GM23338 (cell line): ENCODE results near the gene RNGTT. TPM values are rescaled to one million over a fixed set of nuclear protein-coding genes. Genes with fewer than 3 reads are reported as not detected.

Experiments used
- ATAC-seq: fragments of 200-7000 bp; cut with Tn5 transposase; 3 replicates; pipeline ENCODE4 v1.9.1; 2020
- DNase-seq: peaks from one replicate; pipeline ENCODE4 v3.0.0-alpha.2; 2015; ENCODE audit warnings: low spot score
- H2AFZ ChIP-seq: fragments of 200-600 bp; sonication (generic); 2 replicates; pipeline ENCODE4 v1.8.0; 2016; ENCODE audit warnings: antibody characterized with exemption, mild to moderate bottlenecking, moderate library complexity
- H3F3A ChIP-seq: fragments of 200-600 bp; sonication (generic); replicated peaks from 2 replicates; pipeline ENCODE4 v1.8.0; 2017; ENCODE audit warnings: antibody characterized with exemption, mixed run types, low read depth
- H3K27ac ChIP-seq: fragments of 200-600 bp; sonication (generic); 2 replicates; pipeline ENCODE4 v1.6.1; 2016; ENCODE audit warnings: low read depth
- H3K27me3 ChIP-seq: fragments of 200-600 bp; sonication (generic); 2 replicates; pipeline ENCODE4 v1.8.0; 2016; ENCODE audit warnings: mild to moderate bottlenecking, mixed run types, moderate library complexity; ENCODE audit not compliant: insufficient read depth
- H3K36me3 ChIP-seq: fragments of 200-600 bp; sonication (generic); 2 replicates; pipeline ENCODE4 v1.8.0; 2016; ENCODE audit warnings: mild to moderate bottlenecking; ENCODE audit not compliant: insufficient read depth
- H3K4me1 ChIP-seq: fragments of 200-600 bp; sonication (generic); 2 replicates; pipeline ENCODE4 v1.8.0; 2016; ENCODE audit warnings: mild to moderate bottlenecking, moderate library complexity; ENCODE audit not compliant: insufficient read depth
- H3K4me2 ChIP-seq: fragments of 200-600 bp; sonication (generic); 2 replicates; pipeline ENCODE4 v1.7.1; 2017; ENCODE audit warnings: mixed run types
- H3K4me3 ChIP-seq: fragments of 200-600 bp; sonication (generic); 2 replicates; pipeline ENCODE4 v1.6.1; 2016; ENCODE audit warnings: mixed run types
- H3K79me2 ChIP-seq: fragments of 200-600 bp; sonication (generic); replicated peaks from 2 replicates; pipeline ENCODE4 v1.8.0; 2017; ENCODE audit warnings: mild to moderate bottlenecking; ENCODE audit not compliant: insufficient read depth
- H3K9me2 ChIP-seq: fragments of 200-600 bp; sonication (generic); 2 replicates; pipeline ENCODE4 v1.8.0; 2017; ENCODE audit not compliant: insufficient read depth
- H4K20me1 ChIP-seq: fragments of 200-600 bp; sonication (generic); replicated peaks from 2 replicates; pipeline ENCODE4 v1.8.0; 2017; ENCODE audit warnings: mild to moderate bottlenecking; ENCODE audit not compliant: insufficient read depth
- H3K27ac Mint-ChIP-seq: 2 replicates; pipeline ENCODE4 v1.8.0; 2020; ENCODE audit warnings: inconsistent platforms, mild to moderate bottlenecking, moderate library complexity, mixed read lengths
- H3K27me3 Mint-ChIP-seq: 3 replicates; pipeline ENCODE4 v1.8.0; 2022; ENCODE audit warnings: low read depth, mild to moderate bottlenecking, moderate library complexity, mixed read lengths, inconsistent platforms; ENCODE audit not compliant: insufficient read depth, poor library complexity
- H3K36me3 Mint-ChIP-seq: 3 replicates; pipeline ENCODE4 v1.8.0; 2021; ENCODE audit warnings: low read depth, mild to moderate bottlenecking, inconsistent platforms, moderate library complexity, mixed read lengths
- H3K4me1 Mint-ChIP-seq: 3 replicates; pipeline ENCODE4 v1.8.0; 2020; ENCODE audit warnings: mild to moderate bottlenecking, inconsistent platforms, mixed read lengths
- H3K4me3 Mint-ChIP-seq: 3 replicates; pipeline ENCODE4 v1.8.0; 2021; ENCODE audit warnings: moderate library complexity, mild to moderate bottlenecking, inconsistent platforms, mixed read lengths
- H3K9me3 Mint-ChIP-seq: 3 replicates; pipeline ENCODE4 v1.8.0; 2020; ENCODE audit warnings: moderate library complexity, mild to moderate bottlenecking, inconsistent platforms, mixed read lengths
- CREB1 ChIP-seq: fragments of 250-450 bp; sonication (Bioruptor Pico); IDR thresholded peaks from 2 replicates; pipeline ENCODE4 v1.5.0; 2020; ENCODE audit warnings: low read depth, mild to moderate bottlenecking, moderate library complexity
- EZH2 ChIP-seq: fragments of 200-600 bp; sonication (generic); IDR thresholded peaks from one replicate; pipeline ENCODE4 v1.8.0; 2017; ENCODE audit warnings: antibody characterized with exemption, mild to moderate bottlenecking, low read depth; ENCODE audit not compliant: unreplicated experiment
- EZH2phosphoT487 ChIP-seq: fragments of 200-600 bp; sonication (generic); IDR thresholded peaks from one replicate; pipeline ENCODE4 v1.8.1; 2018; ENCODE audit warnings: antibody characterized with exemption; ENCODE audit not compliant: unreplicated experiment
- JUNB ChIP-seq: IDR thresholded peaks from one replicate; pipeline ENCODE4 v1.6.1; 2016; ENCODE audit warnings: antibody characterized with exemption; ENCODE audit not compliant: unreplicated experiment
- REST ChIP-seq: IDR thresholded peaks from one replicate; pipeline ENCODE4 v1.6.1; 2018; ENCODE audit warnings: antibody characterized with exemption; ENCODE audit not compliant: unreplicated experiment
- STAT1 ChIP-seq: IDR thresholded peaks from one replicate; pipeline ENCODE4 v1.6.1; 2016; ENCODE audit warnings: antibody characterized with exemption; ENCODE audit not compliant: unreplicated experiment
- ZNF114 ChIP-seq: fragments of 250-450 bp; sonication (Bioruptor Pico); IDR thresholded peaks from 2 replicates; pipeline ENCODE4 v1.5.0; 2020; ENCODE audit warnings: mild to moderate bottlenecking, moderate library complexity
- ZNF331 ChIP-seq: fragments of 250-450 bp; sonication (Bioruptor Pico); IDR thresholded peaks from 2 replicates; pipeline ENCODE4 v1.5.0; 2020; ENCODE audit warnings: low read depth, mild to moderate bottlenecking, moderate library complexity
- polyA plus RNA-seq: library from polyadenylated mRNA; unstranded; fragments of >200 nt; fragmentation: Nextera tagmentation; extraction: Ambion mirVana; gene quantifications from 2 replicates; pipeline ENCODE4 v1.2.1, GENCODE V29; 2016
- total RNA-seq: library from RNA; depleted of rRNA; stranded (reverse); fragments of >200 nt; shearing (Covaris generic); gene quantifications from 2 replicates; pipeline ENCODE4 v1.2.3, GENCODE V29; 2014
- TF ChIP-seq, protein P1 (sequence below): fragments of 250-450 bp; sonication (Bioruptor Pico); IDR thresholded peaks from 2 replicates; pipeline ENCODE4 v1.5.0; 2020; ENCODE audit warnings: mild to moderate bottlenecking, moderate library complexity
- TF ChIP-seq, protein P2 (sequence below): IDR thresholded peaks from 2 replicates; pipeline ENCODE4 v1.6.1; 2016; ENCODE audit warnings: antibody characterized with exemption

The RNGTT gene
- total and polyA plus RNA-seq, 2 experiments from 2014 or later = 11.2 to 29.2 TPM

DNA sequence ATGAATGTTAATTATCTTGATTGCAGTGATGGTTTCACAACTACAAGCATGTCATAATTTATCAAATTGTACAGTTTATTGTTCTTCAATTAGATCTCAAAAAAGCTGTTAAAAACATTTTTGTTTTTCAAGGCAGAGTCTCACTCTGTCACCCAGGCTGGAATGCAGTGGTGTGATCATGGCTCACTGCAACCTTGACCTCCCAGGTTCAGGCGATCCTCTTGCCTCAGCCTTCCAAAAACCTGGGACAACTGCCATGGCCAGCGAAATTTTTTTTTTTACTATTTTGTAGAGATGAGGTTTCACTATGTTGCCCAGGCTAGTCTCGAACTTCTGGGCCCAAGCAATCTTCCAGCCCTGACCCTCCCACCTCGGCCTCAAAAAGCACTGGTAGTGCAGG is 286.1 kb downstream of the RNGTT start:
- Histone ChIP-seq H3K4me3 (no peak overlapping the region), H3K27ac (no peak overlapping the region), H3K4me2 (no peak overlapping the region), H3K36me3 (no peaks in the 10 kb centered on the region), H3K9me2 (no peaks in the 10 kb centered on the region), H3K27me3 (no peaks in the 10 kb centered on the region), H3K4me1 (peaks cover 14% of the 10 kb centered on the region), H2AFZ (no peak overlapping the region), H3K79me2 (no peaks in the 10 kb centered on the region), H3F3A (no peaks in the 10 kb centered on the region), H4K20me1 (0 out of 2 replicates have a peak, but pooled peaks cover 4% of the 10 kb centered on the region)
- TF ChIP-seq ZNF114 (CRISPR knock-in tag) = no peak
- TF ChIP-seq REST = no peak
- H3K4me3 Mint-ChIP-seq = no peak overlapping the region
- DNase-seq = no peak
- ATAC-seq = no peak
- peaks cover 15% of the 10 kb centered on the region; the same call in 2 of the 3 replicates for H3K36me3 Mint-ChIP-seq
- H3K4me1 Mint-ChIP-seq = peaks cover 11% of the 10 kb centered on the region
- no peak overlapping the region for H3K27ac Mint-ChIP-seq
- peaks cover 4% of the 10 kb centered on the region for H3K27me3 Mint-ChIP-seq
- 0 out of 3 replicates have a peak, but pooled peaks cover 2% of the 10 kb centered on the region for H3K9me3 Mint-ChIP-seq

DNA sequence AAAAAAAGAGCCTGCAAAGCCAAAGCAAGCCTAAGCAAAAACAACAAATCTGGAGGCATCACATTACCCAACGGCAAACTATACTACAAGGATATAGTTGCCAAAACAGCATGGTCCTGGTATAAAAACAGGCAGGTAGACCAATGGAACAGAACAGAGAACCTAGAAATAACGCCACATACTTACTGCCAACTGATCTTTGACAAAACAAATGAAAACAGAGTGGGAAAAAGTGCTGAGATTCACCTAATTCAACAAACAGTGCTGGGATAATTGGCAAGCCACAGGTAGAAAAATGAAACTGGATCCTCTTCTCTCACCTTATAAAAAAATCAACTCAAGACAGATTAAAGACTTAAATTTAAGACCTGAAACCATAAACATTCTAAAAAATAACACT is 291.8 kb downstream of the RNGTT start:
- Histone ChIP-seq H3K36me3 (0 out of 2 replicates have a peak, but pooled peaks cover 4% of the 10 kb centered on the region), H3K4me2 (no peak overlapping the region), H3K27ac (no peak overlapping the region), H3K9me2 (no peaks in the 10 kb centered on the region), H3K4me1 (no peaks in the 10 kb centered on the region), H3K27me3 (no peaks in the 10 kb centered on the region), H3K4me3 (no peak overlapping the region), H4K20me1 (0 out of 2 replicates have a peak, but pooled peaks cover 4% of the 10 kb centered on the region), H3F3A (no peaks in the 10 kb centered on the region), H2AFZ (no peak overlapping the region), H3K79me2 (no peaks in the 10 kb centered on the region)
- H3K9me3 Mint-ChIP-seq = peaks cover 39% of the 10 kb centered on the region
- H3K4me3 Mint-ChIP-seq = no peak overlapping the region
- DNase-seq = no peak
- H3K4me1 Mint-ChIP-seq = no peaks in the 10 kb centered on the region
- peaks cover 4% of the 10 kb centered on the region for H3K27me3 Mint-ChIP-seq
- ATAC-seq = no peak
- H3K27ac Mint-ChIP-seq = no peak overlapping the region
- H3K36me3 Mint-ChIP-seq = peaks cover 49% of the 10 kb centered on the region
- TF ChIP-seq, protein P1, sequence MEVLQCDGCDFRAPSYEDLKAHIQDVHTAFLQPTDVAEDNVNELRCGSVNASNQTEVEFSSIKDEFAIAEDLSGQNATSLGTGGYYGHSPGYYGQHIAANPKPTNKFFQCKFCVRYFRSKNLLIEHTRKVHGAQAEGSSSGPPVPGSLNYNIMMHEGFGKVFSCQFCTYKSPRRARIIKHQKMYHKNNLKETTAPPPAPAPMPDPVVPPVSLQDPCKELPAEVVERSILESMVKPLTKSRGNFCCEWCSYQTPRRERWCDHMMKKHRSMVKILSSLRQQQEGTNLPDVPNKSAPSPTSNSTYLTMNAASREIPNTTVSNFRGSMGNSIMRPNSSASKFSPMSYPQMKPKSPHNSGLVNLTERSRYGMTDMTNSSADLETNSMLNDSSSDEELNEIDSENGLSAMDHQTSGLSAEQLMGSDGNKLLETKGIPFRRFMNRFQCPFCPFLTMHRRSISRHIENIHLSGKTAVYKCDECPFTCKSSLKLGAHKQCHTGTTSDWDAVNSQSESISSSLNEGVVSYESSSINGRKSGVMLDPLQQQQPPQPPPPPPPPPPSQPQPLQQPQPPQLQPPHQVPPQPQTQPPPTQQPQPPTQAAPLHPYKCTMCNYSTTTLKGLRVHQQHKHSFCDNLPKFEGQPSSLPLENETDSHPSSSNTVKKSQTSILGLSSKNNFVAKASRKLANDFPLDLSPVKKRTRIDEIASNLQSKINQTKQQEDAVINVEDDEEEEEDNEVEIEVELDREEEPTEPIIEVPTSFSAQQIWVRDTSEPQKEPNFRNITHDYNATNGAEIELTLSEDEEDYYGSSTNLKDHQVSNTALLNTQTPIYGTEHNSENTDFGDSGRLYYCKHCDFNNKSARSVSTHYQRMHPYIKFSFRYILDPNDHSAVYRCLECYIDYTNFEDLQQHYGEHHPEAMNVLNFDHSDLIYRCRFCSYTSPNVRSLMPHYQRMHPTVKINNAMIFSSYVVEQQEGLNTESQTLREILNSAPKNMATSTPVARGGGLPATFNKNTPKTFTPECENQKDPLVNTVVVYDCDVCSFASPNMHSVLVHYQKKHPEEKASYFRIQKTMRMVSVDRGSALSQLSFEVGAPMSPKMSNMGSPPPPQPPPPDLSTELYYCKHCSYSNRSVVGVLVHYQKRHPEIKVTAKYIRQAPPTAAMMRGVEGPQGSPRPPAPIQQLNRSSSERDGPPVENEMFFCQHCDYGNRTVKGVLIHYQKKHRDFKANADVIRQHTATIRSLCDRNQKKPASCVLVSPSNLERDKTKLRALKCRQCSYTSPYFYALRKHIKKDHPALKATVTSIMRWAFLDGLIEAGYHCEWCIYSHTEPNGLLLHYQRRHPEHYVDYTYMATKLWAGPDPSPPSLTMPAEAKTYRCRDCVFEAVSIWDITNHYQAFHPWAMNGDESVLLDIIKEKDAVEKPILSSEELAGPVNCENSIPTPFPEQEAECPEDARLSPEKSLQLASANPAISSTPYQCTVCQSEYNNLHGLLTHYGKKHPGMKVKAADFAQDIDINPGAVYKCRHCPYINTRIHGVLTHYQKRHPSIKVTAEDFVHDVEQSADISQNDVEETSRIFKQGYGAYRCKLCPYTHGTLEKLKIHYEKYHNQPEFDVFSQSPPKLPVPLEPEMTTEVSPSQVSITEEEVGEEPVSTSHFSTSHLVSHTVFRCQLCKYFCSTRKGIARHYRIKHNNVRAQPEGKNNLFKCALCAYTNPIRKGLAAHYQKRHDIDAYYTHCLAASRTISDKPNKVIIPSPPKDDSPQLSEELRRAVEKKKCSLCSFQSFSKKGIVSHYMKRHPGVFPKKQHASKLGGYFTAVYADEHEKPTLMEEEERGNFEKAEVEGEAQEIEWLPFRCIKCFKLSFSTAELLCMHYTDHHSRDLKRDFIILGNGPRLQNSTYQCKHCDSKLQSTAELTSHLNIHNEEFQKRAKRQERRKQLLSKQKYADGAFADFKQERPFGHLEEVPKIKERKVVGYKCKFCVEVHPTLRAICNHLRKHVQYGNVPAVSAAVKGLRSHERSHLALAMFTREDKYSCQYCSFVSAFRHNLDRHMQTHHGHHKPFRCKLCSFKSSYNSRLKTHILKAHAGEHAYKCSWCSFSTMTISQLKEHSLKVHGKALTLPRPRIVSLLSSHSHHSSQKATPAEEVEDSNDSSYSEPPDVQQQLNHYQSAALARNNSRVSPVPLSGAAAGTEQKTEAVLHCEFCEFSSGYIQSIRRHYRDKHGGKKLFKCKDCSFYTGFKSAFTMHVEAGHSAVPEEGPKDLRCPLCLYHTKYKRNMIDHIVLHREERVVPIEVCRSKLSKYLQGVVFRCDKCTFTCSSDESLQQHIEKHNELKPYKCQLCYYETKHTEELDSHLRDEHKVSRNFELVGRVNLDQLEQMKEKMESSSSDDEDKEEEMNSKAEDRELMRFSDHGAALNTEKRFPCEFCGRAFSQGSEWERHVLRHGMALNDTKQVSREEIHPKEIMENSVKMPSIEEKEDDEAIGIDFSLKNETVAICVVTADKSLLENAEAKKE = no peak
- TF ChIP-seq CREB1 (CRISPR knock-in tag) (no peak), ZNF331 (CRISPR knock-in tag) (no peak), STAT1 (no peak), EZH2phosphoT487 (no peak), EZH2 (no peak), ZNF114 (CRISPR knock-in tag) (no peak), JUNB (no peak)
- TF ChIP-seq, protein P2, sequence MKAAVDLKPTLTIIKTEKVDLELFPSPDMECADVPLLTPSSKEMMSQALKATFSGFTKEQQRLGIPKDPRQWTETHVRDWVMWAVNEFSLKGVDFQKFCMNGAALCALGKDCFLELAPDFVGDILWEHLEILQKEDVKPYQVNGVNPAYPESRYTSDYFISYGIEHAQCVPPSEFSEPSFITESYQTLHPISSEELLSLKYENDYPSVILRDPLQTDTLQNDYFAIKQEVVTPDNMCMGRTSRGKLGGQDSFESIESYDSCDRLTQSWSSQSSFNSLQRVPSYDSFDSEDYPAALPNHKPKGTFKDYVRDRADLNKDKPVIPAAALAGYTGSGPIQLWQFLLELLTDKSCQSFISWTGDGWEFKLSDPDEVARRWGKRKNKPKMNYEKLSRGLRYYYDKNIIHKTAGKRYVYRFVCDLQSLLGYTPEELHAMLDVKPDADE = no peak
